IMR-90 (cell line): ENCODE results near the gene MTIF3. TPM values are rescaled to one million over a fixed set of nuclear protein-coding genes. Genes with fewer than 3 reads are reported as not detected.

Experiments
- ATAC-seq: fragments of 200-7000 bp; cut with Tn5 transposase; 2 replicates; pipeline ENCODE4 v1.9.1; 2020; ENCODE audit warnings: low read depth, mild to moderate bottlenecking, moderate library complexity
- BruUV-seq: library from RNA; stranded (reverse); fragments of 400-500 nt; replicated peaks from 2 replicates; lab custom pipeline; 2021; lab: Mats Ljungman, UMichigan
- CTCF ChIA-PET: fragments of 300-600 bp; formaldehyde crosslinking; extraction: SDS; loops from one replicate; lab custom pipeline; 2021; ENCODE audit warnings: antibody characterized with exemption; lab: Yijun Ruan, JAX
- POLR2A ChIA-PET: fragments of 300-600 bp; sonication (Branson Sonifier 250); formaldehyde crosslinking; loops from one replicate; lab custom pipeline; 2022; ENCODE audit warnings: antibody characterized with exemption; ENCODE audit not compliant: unreplicated experiment; lab: Charles Lee
- DNase-seq: peaks from one replicate; pipeline ENCODE4 v3.0.0; 2013
- H2AFZ ChIP-seq: replicated peaks from 2 replicates; pipeline ENCODE3; 2013; ENCODE audit warnings: low read length, mild to moderate bottlenecking; ENCODE audit not compliant: poor library complexity
- H2AK5ac ChIP-seq: 2 replicates; pipeline ENCODE4 v1.6.1; 2013; ENCODE audit warnings: low read depth, low read length, inconsistent platforms
- H2AK9ac ChIP-seq: replicated peaks from 2 replicates; pipeline ENCODE3; 2013; ENCODE audit warnings: mild to moderate bottlenecking, low read depth, low read length, moderate library complexity; ENCODE audit not compliant: poor library complexity
- H2BK120ac ChIP-seq: 2 replicates; pipeline ENCODE4 v1.6.1; 2013; ENCODE audit warnings: low read depth, low read length, inconsistent platforms
- H2BK15ac ChIP-seq: 3 replicates; pipeline ENCODE4 v1.6.1; 2013; ENCODE audit warnings: low read depth, low read length, inconsistent platforms
- H2BK20ac ChIP-seq: 2 replicates; pipeline ENCODE4 v1.6.1; 2013; ENCODE audit warnings: low read depth, mild to moderate bottlenecking, inconsistent platforms, low read length, moderate library complexity
- H2BK5ac ChIP-seq: 2 replicates; pipeline ENCODE4 v1.6.1; 2013; ENCODE audit warnings: mild to moderate bottlenecking, low read depth, low read length, inconsistent platforms; ENCODE audit not compliant: poor library complexity, severe bottlenecking
- H3K14ac ChIP-seq: replicated peaks from 2 replicates; pipeline ENCODE4 v1.6.1; 2013; ENCODE audit warnings: low read depth, low read length, inconsistent platforms
- H3K18ac ChIP-seq: 2 replicates; pipeline ENCODE4 v1.6.1; 2013; ENCODE audit warnings: low read depth, low read length, control low read depth
- H3K23ac ChIP-seq: 2 replicates; pipeline ENCODE4 v1.6.1; 2013; ENCODE audit warnings: low read depth, low read length, inconsistent platforms
- H3K27ac ChIP-seq: 2 replicates; pipeline ENCODE4 v1.5.1; 2013; ENCODE audit warnings: mild to moderate bottlenecking, control low read depth, low read length; ENCODE audit not compliant: insufficient read depth
- H3K27me3 ChIP-seq: 2 replicates; pipeline ENCODE4 v1.6.1; 2013; ENCODE audit warnings: low read length; ENCODE audit not compliant: control insufficient read depth, insufficient read depth
- H3K36me3 ChIP-seq: 2 replicates; pipeline ENCODE4 v1.6.1; 2013; ENCODE audit warnings: low read length, mixed read lengths; ENCODE audit not compliant: control insufficient read depth, insufficient read depth
- H3K4ac ChIP-seq: 2 replicates; pipeline ENCODE4 v1.6.1; 2013; ENCODE audit warnings: low read depth, low read length, inconsistent platforms
- H3K4me1 ChIP-seq: 2 replicates; pipeline ENCODE4 v1.6.1; 2013; ENCODE audit warnings: low read length, mixed read lengths; ENCODE audit not compliant: control insufficient read depth, insufficient read depth
- H3K4me2 ChIP-seq: 2 replicates; pipeline ENCODE4 v1.6.1; 2013; ENCODE audit warnings: low read depth, mild to moderate bottlenecking, control low read depth, low read length, moderate library complexity
- H3K4me3 ChIP-seq: 2 replicates; pipeline ENCODE4 v1.5.1; 2013; ENCODE audit warnings: low read depth, mild to moderate bottlenecking, control low read depth, low read length, moderate library complexity; ENCODE audit not compliant: insufficient read depth
- H3K56ac ChIP-seq: 2 replicates; pipeline ENCODE4 v1.6.1; 2013; ENCODE audit warnings: low read length, inconsistent platforms; ENCODE audit not compliant: insufficient read depth; ENCODE audit errors: extremely low read depth
- H3K79me1 ChIP-seq, 2 experiments: 2 replicates each; pipeline ENCODE4 v1.6.1; 2013; ENCODE audit warnings: low read length in 2 of 2, inconsistent platforms in 1 of 2, low read depth in 1 of 2
- H3K9ac ChIP-seq: 2 replicates; pipeline ENCODE4 v1.6.1; 2013; ENCODE audit warnings: low read depth, low read length, control low read depth
- H3K9me1 ChIP-seq: 2 replicates; pipeline ENCODE4 v1.6.1; 2013; ENCODE audit warnings: low read length, inconsistent platforms; ENCODE audit not compliant: insufficient read depth
- H3K9me3 ChIP-seq: 2 replicates; pipeline ENCODE4 v1.6.1; 2013; ENCODE audit warnings: low read length; ENCODE audit not compliant: control insufficient read depth, insufficient read depth
- H4K20me1 ChIP-seq: 2 replicates; pipeline ENCODE4 v1.6.1; 2013; ENCODE audit warnings: low read length, inconsistent platforms; ENCODE audit not compliant: insufficient read depth
- H4K5ac ChIP-seq: 2 replicates; pipeline ENCODE4 v1.6.1; 2013; ENCODE audit warnings: mild to moderate bottlenecking, low read depth, low read length, control low read depth
- H4K8ac ChIP-seq, 2 experiments: 2 replicates each; pipeline ENCODE4 v1.6.1; 2013; ENCODE audit warnings: low read depth in 2 of 2, low read length in 2 of 2, control low read depth in 1 of 2, inconsistent platforms in 1 of 2
- H4K91ac ChIP-seq: 2 replicates; pipeline ENCODE4 v1.6.1; 2013; ENCODE audit warnings: low read depth, low read length, inconsistent platforms; ENCODE audit not compliant: insufficient read depth
- BHLHE40 ChIP-seq: fragments of 150-350 bp; IDR thresholded peaks from 2 replicates; pipeline ENCODE4 v1.6.1; 2016; ENCODE audit warnings: mild to moderate bottlenecking, low read depth, low read length
- CEBPB ChIP-seq: IDR thresholded peaks from 2 replicates; pipeline ENCODE4 v1.6.1; 2012; ENCODE audit warnings: low read depth, low read length, improper control_type of control experiment
- CHD1 ChIP-seq: IDR thresholded peaks from 2 replicates; pipeline ENCODE4 v1.6.1; 2012; ENCODE audit warnings: low read depth, low read length, improper control_type of control experiment
- CTCF ChIP-seq: conservative IDR thresholded peaks from 2 replicates; pipeline ENCODE4 v1.5.1; 2012; ENCODE audit warnings: mild to moderate bottlenecking, low read depth, low read length, improper control_type of control experiment
- FOS ChIP-seq: fragments of 150-350 bp; IDR thresholded peaks from 2 replicates; pipeline ENCODE4 v1.6.1; 2016; ENCODE audit warnings: low read depth, low read length
- MAFK ChIP-seq: IDR thresholded peaks from 2 replicates; pipeline ENCODE4 v1.6.1; 2012; ENCODE audit warnings: low read depth, low read length, improper control_type of control experiment
- MAZ ChIP-seq: IDR thresholded peaks from 2 replicates; pipeline ENCODE4 v1.6.1; 2012; ENCODE audit warnings: low read depth, mild to moderate bottlenecking, low read length, improper control_type of control experiment, moderate library complexity, borderline replicate concordance
- MXI1 ChIP-seq: IDR thresholded peaks from 2 replicates; pipeline ENCODE4 v1.6.1; 2012; ENCODE audit warnings: low read depth, mild to moderate bottlenecking, low read length, moderate library complexity, borderline replicate concordance
- NFE2L2 ChIP-seq: fragments of 150-350 bp; IDR thresholded peaks from 2 replicates; pipeline ENCODE4 v1.6.1; 2016; ENCODE audit warnings: low read depth, mild to moderate bottlenecking, low read length
- POLR2A ChIP-seq: IDR thresholded peaks from 2 replicates; pipeline ENCODE4 v1.6.1; 2012; ENCODE audit warnings: mild to moderate bottlenecking, low read depth, low read length
- RAD21 ChIP-seq: IDR thresholded peaks from 2 replicates; pipeline ENCODE4 v1.6.1; 2012; ENCODE audit warnings: low read length, improper control_type of control experiment
- RCOR1 ChIP-seq: IDR thresholded peaks from 2 replicates; pipeline ENCODE4 v1.6.1; 2012; ENCODE audit warnings: mild to moderate bottlenecking, low read length, improper control_type of control experiment; ENCODE audit not compliant: insufficient replicate concordance
- RFX5 ChIP-seq: IDR thresholded peaks from 2 replicates; pipeline ENCODE4 v1.8.0; 2012; ENCODE audit warnings: low read depth, mild to moderate bottlenecking, low read length, moderate library complexity
- SMC3 ChIP-seq: fragments of 150-350 bp; IDR thresholded peaks from 2 replicates; pipeline ENCODE4 v1.6.1; 2016; ENCODE audit warnings: low read depth, mild to moderate bottlenecking, antibody characterized with exemption, low read length, moderate library complexity
- WGBS, 2 experiments: methylation state at CpG; one replicate each; pipeline versions ENCODE4 v1.1.5 to v1.1.7; 2013; ENCODE audit warnings: missing lambda C conversion rate in 2 of 2; ENCODE audit not compliant: insufficient read length in 1 of 2; ENCODE audit errors: extremely low coverage in 2 of 2; 5-methylcytosine and 5-hydroxymethylcytosine counted together
- dilution Hi-C: fragments of 300-500 bp; cut with HindIII; formaldehyde crosslinking; loops from one replicate; pipeline ENCODE4 v1.14.3; 2018; ENCODE audit warnings: low sequenced_read_pairs; ENCODE audit not compliant: unreplicated experiment
- in situ Hi-C: fragments of 300-500 bp; cut with MboI; formaldehyde crosslinking; loops from 3 replicates; pipeline ENCODE4 v1.14.3; 2019; ENCODE audit warnings: low sequenced_read_pairs, inconsistent platforms, mixed read lengths
- intact Hi-C: fragments of 100-400 bp; cut with micrococcal nuclease; formaldehyde crosslinking; loops from 2 replicates; pipeline ENCODE4 v1.10.0; 2022
- polyA plus RNA-seq, 3 experiments: library from polyadenylated mRNA; depleted of rRNA; stranded (reverse); fragments of >200 nt; gene quantifications; 2 replicates each; pipeline ENCODE4 v1.2.3, GENCODE V29; 2012; ENCODE audit warnings: low replicate concordance in 1 of 3
- total RNA-seq: library from RNA; depleted of rRNA; stranded (reverse); fragments of >200 nt; gene quantifications from 2 replicates; pipeline ENCODE4 v1.2.3, GENCODE V29; 2012
- TF ChIP-seq, protein P1 (sequence below): fragments of 150-350 bp; IDR thresholded peaks from 2 replicates; pipeline ENCODE4 v1.6.1; 2016; ENCODE audit warnings: low read depth, mild to moderate bottlenecking, low read length, moderate library complexity, borderline replicate concordance
- TF ChIP-seq, protein P2 (sequence below): fragments of 150-350 bp; IDR thresholded peaks from 2 replicates; pipeline ENCODE4 v1.6.1; 2017; ENCODE audit warnings: mild to moderate bottlenecking, antibody characterized with exemption, low read length, low read depth

The MTIF3 gene
- total and polyA plus RNA-seq, 2 of the 4 experiments (the other 2 are of a cell fraction): 31.7 to 41.0 TPM

- ChIA-PET CTCF (interaction anchor here (1.6 kb wide), 1 partner anchor 12 kb away, joined by 3 read pairs; no protein-coding TSS in a partner anchor), POLR2A (no interaction called here)
- dilution Hi-C loops (no loop called here), in situ Hi-C loops (no loop called here), intact Hi-C loops (no loop called here)
- H3K27ac ChIP-seq: no peak overlapping the region
- TF ChIP-seq MAFK (no peak), FOS (no peak), MXI1 (no peak), CTCF (no peak), POLR2A (no peak), MAZ (no peak), RAD21 (no peak), CHD1 (no peak), BHLHE40 (no peak), SMC3 (no peak), NFE2L2 (no peak), RFX5 (no peak), CEBPB (no peak), RCOR1 (no peak)
- TF ChIP-seq, protein P1, sequence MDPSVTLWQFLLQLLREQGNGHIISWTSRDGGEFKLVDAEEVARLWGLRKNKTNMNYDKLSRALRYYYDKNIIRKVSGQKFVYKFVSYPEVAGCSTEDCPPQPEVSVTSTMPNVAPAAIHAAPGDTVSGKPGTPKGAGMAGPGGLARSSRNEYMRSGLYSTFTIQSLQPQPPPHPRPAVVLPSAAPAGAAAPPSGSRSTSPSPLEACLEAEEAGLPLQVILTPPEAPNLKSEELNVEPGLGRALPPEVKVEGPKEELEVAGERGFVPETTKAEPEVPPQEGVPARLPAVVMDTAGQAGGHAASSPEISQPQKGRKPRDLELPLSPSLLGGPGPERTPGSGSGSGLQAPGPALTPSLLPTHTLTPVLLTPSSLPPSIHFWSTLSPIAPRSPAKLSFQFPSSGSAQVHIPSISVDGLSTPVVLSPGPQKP: no peak
- TF ChIP-seq, protein P2, sequence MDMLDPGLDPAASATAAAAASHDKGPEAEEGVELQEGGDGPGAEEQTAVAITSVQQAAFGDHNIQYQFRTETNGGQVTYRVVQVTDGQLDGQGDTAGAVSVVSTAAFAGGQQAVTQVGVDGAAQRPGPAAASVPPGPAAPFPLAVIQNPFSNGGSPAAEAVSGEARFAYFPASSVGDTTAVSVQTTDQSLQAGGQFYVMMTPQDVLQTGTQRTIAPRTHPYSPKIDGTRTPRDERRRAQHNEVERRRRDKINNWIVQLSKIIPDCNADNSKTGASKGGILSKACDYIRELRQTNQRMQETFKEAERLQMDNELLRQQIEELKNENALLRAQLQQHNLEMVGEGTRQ: no peak
- no peak overlapping the region for H3K23ac ChIP-seq
- H2BK120ac ChIP-seq: no peak overlapping the region
- no peak overlapping the region for H2BK15ac ChIP-seq
- no peak overlapping the region for H3K9ac ChIP-seq
- H4K8ac ChIP-seq: no peak overlapping the region
- ATAC-seq: no peak
- H4K91ac ChIP-seq: no peak overlapping the region
- no peak overlapping the region for H4K5ac ChIP-seq
- no peaks in the 10 kb centered on the region for H3K79me1 ChIP-seq
- no peak overlapping the region for H3K18ac ChIP-seq
- H3K9me1 ChIP-seq: no peaks in the 10 kb centered on the region
- H2AK5ac ChIP-seq: no peak overlapping the region
- H3K4ac ChIP-seq: no peak overlapping the region
- no peak overlapping the region for H3K4me2 ChIP-seq
- no TSS peak for BruUV-seq
- H2AK9ac ChIP-seq: no peak overlapping the region
- DNase-seq: no peak
- H3K4me1 ChIP-seq: no peaks in the 10 kb centered on the region
- no peak overlapping the region for H2AFZ ChIP-seq
- no peaks in the 10 kb centered on the region for H3K9me3 ChIP-seq
- no peak overlapping the region for H3K4me3 ChIP-seq
- no peak overlapping the region for H3K56ac ChIP-seq
- 67% methylated on average over 1 of the region's 7 CpGs; no CpG with 5 or more reads in 1 of the 2 experiments for WGBS, 2 experiments
- peaks cover 27% of the 10 kb centered on the region for H3K27me3 ChIP-seq
- no peak overlapping the region for H3K14ac ChIP-seq
- no peak overlapping the region for H2BK20ac ChIP-seq
- H2BK5ac ChIP-seq: no peak overlapping the region
- no peaks in the 10 kb centered on the region for H4K20me1 ChIP-seq
- H3K36me3 ChIP-seq: no peaks in the 10 kb centered on the region
Observed at GRCh38 chr13:27396252-27396846, 54.0 kb downstream of the MTIF3 start.
